Sigmoid colon (tissue), 7 donors: Measurements from ENCODE around the gene VTI1B. TPM values are rescaled to one million over a fixed set of nuclear protein-coding genes. Genes with fewer than 3 reads are reported as not detected.
A peak's percentile ranks its signal among the peaks of the same experiment; 100 is the strongest.

Experiments
- DNase-seq: peaks from one replicate; pipeline ENCODE4 v3.0.0-alpha.2; 2019
- H3K27ac ChIP-seq, 4 donors: fragments of 200-600 bp; sonication (generic); one replicate each; pipeline ENCODE4 v1.5.1; 2016 to 2019; ENCODE audit warnings: mild to moderate bottlenecking in 1 of 4
- H3K27me3 ChIP-seq, 3 donors: fragments of 200-600 bp; sonication (generic); one replicate each; pipeline ENCODE4 v1.5.1; 2019; ENCODE audit warnings: mild to moderate bottlenecking in 1 of 3
- H3K36me3 ChIP-seq, 4 donors: fragments of 200-600 bp; sonication (generic); one replicate each; pipeline ENCODE4 v1.5.1; 2016 to 2019
- H3K4me1 ChIP-seq, 4 donors: fragments of 200-600 bp; sonication (generic); one replicate each; pipeline ENCODE4 v1.5.1; 2017 to 2019
- H3K4me3 ChIP-seq, 4 donors: fragments of 200-600 bp; sonication (generic); one replicate each; pipeline ENCODE4 v1.5.1; 2017 to 2019; ENCODE audit warnings: mild to moderate bottlenecking in 2 of 4, moderate library complexity in 1 of 4
- H3K9me3 ChIP-seq, 4 donors: fragments of 200-600 bp in 3 of 4; sonication (generic) in 3 of 4; one replicate each; pipeline versions ENCODE4 v1.5.1 to v1.6.1; 2013 to 2019
- EP300 ChIP-seq, 4 donors: sonication (generic); formaldehyde crosslinking; IDR thresholded peaks; one replicate each; pipeline ENCODE4 v1.6.1; 2017; ENCODE audit warnings: antibody characterized with exemption in 4 of 4
- POLR2A ChIP-seq, 2 donors: fragments of 450-650 bp; IDR thresholded peaks; one replicate each; pipeline ENCODE4 v1.6.1; 2016; ENCODE audit warnings: antibody characterized with exemption in 2 of 2, mild to moderate bottlenecking in 2 of 2, moderate library complexity in 2 of 2
- POLR2AphosphoS5 ChIP-seq, 4 donors: sonication (generic); formaldehyde crosslinking; IDR thresholded peaks; one replicate each; pipeline ENCODE4 v1.6.1; 2017; ENCODE audit warnings: antibody characterized with exemption in 4 of 4
- WGBS, 2 donors: extraction: QIAGEN DNeasy Blood & Tissue Kit; methylation state at CpG; one replicate each; pipeline ENCODE4 v1.1.7; 2013; 5-methylcytosine and 5-hydroxymethylcytosine counted together
- intact Hi-C: fragments of 100-400 bp; cut with DNase I; formaldehyde crosslinking; loops from one replicate; pipeline ENCODE4 v1.15.1; 2023
- polyA plus RNA-seq, 3 donors: library from polyadenylated mRNA; stranded (reverse); fragments of 200-250 nt; gene quantifications; one replicate each; pipeline ENCODE4 v1.2.3, GENCODE V29; 2013
- total RNA-seq, 4 donors: library from RNA; depleted of rRNA; stranded (reverse); fragments of >200 nt; gene quantifications; one replicate each; pipeline ENCODE4 v1.1.0, GENCODE V29; 2016
- TF ChIP-seq, protein P1 (sequence below), 4 experiments: fragments of 450-650 bp in 3 of 4; fragments of 200-600 bp in 1 of 4; IDR thresholded peaks; one replicate each; pipeline ENCODE4 v1.5.1; 2016 to 2019; ENCODE audit warnings: antibody characterized with exemption in 4 of 4, mild to moderate bottlenecking in 3 of 4, moderate library complexity in 2 of 4
- donor health status: healthy with polysubstance abuse.
- donor health status: Bipolar disorder and iron deficiency.
- donor health status: healthy.

VTI1B gene
- total and polyA plus RNA-seq, 7 donors, result 58.6 to 148 (median 109) TPM

DNA sequence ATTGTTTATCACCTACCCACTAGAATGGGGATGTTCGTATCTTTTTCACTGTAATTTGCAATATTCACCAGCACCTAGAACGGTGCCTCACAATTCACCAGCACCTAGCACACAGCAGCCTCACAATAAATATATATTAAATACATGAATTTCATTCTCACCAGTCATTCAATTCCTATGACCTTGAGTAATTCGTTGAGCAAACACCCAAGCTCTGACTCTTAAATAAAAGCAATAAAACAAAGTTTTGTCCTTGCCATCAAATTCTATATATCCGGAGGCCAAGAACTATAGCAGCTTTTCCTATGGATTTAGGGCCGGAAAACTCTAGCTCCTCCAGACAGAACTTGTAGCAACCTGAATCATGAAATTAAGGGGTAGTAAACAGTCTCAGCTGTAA, 981 bp downstream of the VTI1B start:
- peak overlapping the region in 3 of 4 donors; percentile 94 to 98 (median 95) for H3K27ac ChIP-seq
- WGBS, 2 donors, result 14 to 52% methylated on average over 5 of the region's 5 CpGs
- intact Hi-C loops, result loop anchor here (5.0 kb wide), 1 partner anchor 71 kb away; the partner anchor contains the start of gene PIGH
- DNase-seq, result no peak
- H3K4me1 ChIP-seq, result peaks cover 0 to 42% (median 31%) of the 10 kb centered on the region in 4 donors
- H3K4me3 ChIP-seq, result peak overlapping the region; percentile 90 to 99 (median 96)
- no peak for TF ChIP-seq POLR2AphosphoS5 (IDR thresholded peaks at IDR 0.05)
- TF ChIP-seq EP300 (IDR thresholded peaks at IDR 0.05), result no peak
- TF ChIP-seq POLR2A (IDR thresholded peaks at IDR 0.05), result no peak
- TF ChIP-seq, protein P1, sequence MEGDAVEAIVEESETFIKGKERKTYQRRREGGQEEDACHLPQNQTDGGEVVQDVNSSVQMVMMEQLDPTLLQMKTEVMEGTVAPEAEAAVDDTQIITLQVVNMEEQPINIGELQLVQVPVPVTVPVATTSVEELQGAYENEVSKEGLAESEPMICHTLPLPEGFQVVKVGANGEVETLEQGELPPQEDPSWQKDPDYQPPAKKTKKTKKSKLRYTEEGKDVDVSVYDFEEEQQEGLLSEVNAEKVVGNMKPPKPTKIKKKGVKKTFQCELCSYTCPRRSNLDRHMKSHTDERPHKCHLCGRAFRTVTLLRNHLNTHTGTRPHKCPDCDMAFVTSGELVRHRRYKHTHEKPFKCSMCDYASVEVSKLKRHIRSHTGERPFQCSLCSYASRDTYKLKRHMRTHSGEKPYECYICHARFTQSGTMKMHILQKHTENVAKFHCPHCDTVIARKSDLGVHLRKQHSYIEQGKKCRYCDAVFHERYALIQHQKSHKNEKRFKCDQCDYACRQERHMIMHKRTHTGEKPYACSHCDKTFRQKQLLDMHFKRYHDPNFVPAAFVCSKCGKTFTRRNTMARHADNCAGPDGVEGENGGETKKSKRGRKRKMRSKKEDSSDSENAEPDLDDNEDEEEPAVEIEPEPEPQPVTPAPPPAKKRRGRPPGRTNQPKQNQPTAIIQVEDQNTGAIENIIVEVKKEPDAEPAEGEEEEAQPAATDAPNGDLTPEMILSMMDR (IDR thresholded peaks at IDR 0.05), result no peak
- peaks cover 0 to 11% (median 7%) of the 10 kb centered on the region in 4 donors for H3K36me3 ChIP-seq
- H3K9me3 ChIP-seq, result no peaks in the 10 kb centered on the region
- no peaks in the 10 kb centered on the region for H3K27me3 ChIP-seq

DNA sequence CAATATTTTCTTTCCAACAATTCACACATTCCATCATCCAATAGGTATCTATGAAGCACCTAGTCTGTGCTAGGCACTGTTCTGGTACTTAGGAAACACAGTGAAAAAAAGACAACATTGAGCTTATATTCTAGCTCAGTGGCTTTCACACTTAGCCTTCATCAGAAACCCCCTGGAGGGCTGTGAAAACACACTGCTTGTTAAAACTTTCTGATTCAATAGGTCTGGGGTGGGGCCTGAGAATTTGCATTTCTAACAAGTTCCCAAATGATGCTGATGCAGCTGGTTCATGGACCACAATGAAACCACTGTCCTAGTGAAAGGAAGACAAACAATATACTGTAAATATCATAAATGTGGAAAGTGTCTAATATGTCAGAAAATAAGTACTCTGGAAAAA, 5.9 kb downstream of the VTI1B start:
- H3K4me3 ChIP-seq, result no peak overlapping the region
- H3K36me3 ChIP-seq, result no peaks in the 10 kb centered on the region
- H3K9me3 ChIP-seq, result no peaks in the 10 kb centered on the region
- no peak overlapping the region for H3K27ac ChIP-seq
- no peak for TF ChIP-seq POLR2AphosphoS5 (IDR thresholded peaks at IDR 0.05)
- TF ChIP-seq EP300 (IDR thresholded peaks at IDR 0.05), result no peak
- no peak for TF ChIP-seq POLR2A (IDR thresholded peaks at IDR 0.05)
- TF ChIP-seq, protein P1 (IDR thresholded peaks at IDR 0.05), result no peak
- no peaks in the 10 kb centered on the region for H3K27me3 ChIP-seq
- no peak for DNase-seq
- intact Hi-C loops, result loop anchor here (5.0 kb wide), 1 partner anchor 34 kb away; the partner anchor contains the start of gene RDH12
- peaks cover 0 to 47% (median 29%) of the 10 kb centered on the region in 4 donors for H3K4me1 ChIP-seq

DNA sequence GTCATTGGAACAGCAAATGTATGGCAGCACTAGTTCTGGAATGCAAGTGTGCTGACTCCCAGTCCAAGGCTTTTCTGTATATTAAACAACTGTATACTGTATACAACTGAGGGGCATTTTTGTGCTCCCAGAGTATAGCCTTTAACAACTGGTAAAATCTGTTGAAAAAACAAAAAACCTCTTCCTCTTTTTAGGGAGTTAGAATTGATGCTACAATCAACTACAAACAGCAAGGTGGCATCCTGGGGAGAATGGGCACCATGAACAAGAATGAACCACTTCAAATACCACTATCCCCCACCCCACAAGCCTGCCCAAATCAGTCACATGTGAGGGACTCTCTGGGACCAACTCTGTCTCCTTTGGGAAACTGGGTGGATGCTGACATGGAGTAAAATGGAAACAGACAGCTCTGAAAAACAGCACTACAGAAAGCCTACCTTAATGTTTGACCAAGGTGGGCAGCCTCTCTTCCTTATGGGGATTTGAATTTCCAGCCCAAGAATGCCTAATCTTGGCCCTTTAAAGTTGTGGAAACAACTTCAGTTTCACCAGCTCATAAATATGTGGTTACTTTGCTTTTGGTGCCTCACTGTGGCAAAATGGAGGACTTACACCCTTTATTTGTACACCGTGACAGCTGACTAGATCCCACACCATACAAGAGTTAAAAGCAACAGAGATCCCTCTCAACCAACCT, 7.5 kb downstream of the VTI1B start:
- no peak for TF ChIP-seq POLR2A (IDR thresholded peaks at IDR 0.05)
- no peak for TF ChIP-seq EP300 (IDR thresholded peaks at IDR 0.05)
- TF ChIP-seq, protein P1 (IDR thresholded peaks at IDR 0.05), result peak; percentile 33 to 62 (median 59)
- Histone ChIP-seq H3K4me1 (peaks cover 0 to 31% (median 13%) of the 10 kb centered on the region in 4 donors), H3K4me3 (no peak overlapping the region), H3K27me3 (no peaks in the 10 kb centered on the region), H3K9me3 (no peaks in the 10 kb centered on the region), H3K36me3 (no peaks in the 10 kb centered on the region), H3K27ac (peak overlapping the region in 1 of 4 donors; percentile 26)
- intact Hi-C loops, result loop anchor here (2.0 to 5.0 kb wide), 2 partner anchors 35 to 48 kb away; partner anchors contain the start of genes ARG2 and RDH12
- WGBS, 2 donors, result 12 to 25% methylated on average over 1 of the region's 1 CpG
- no peak for DNase-seq

DNA sequence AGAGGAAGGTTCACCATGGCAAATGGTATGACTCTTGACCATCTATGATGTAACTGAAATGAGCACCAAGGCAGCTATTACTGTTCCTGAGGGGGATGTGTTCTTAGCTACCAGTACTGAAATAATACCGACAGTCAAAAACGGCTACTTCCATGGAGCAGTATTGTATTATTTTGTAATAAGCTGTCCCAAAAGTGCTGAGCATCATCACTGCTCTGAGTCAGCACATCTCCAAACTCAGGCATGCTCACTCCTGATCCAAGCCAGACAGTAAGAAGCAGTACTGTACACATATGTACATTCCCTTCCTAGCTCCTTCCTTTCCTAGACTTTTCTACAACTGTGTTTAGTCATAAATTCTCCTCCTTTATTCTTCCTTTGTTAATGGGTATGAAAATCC, 8.6 kb downstream of the VTI1B start:
- Histone ChIP-seq H3K4me1 (peaks cover 0 to 20% (median 8%) of the 10 kb centered on the region in 4 donors), H3K9me3 (no peaks in the 10 kb centered on the region), H3K27me3 (no peaks in the 10 kb centered on the region), H3K27ac (peak overlapping the region in 1 of 4 donors; percentile 26), H3K4me3 (no peak overlapping the region), H3K36me3 (no peaks in the 10 kb centered on the region)
- intact Hi-C loops, result loop anchor here (2.0 to 5.0 kb wide), 2 partner anchors 36 to 47 kb away; partner anchors contain the start of genes ARG2 and RDH12
- 86 to 95% methylated on average over 2 of the region's 2 CpGs for WGBS, 2 donors
- DNase-seq, result no peak
- TF ChIP-seq EP300 (IDR thresholded peaks at IDR 0.05), result no peak
- no peak for TF ChIP-seq POLR2AphosphoS5 (IDR thresholded peaks at IDR 0.05)
- TF ChIP-seq, protein P1 (IDR thresholded peaks at IDR 0.05), result no peak
- TF ChIP-seq POLR2A (IDR thresholded peaks at IDR 0.05), result no peak
